Measurements from ENCODE around the gene TGFBR1.

Gene TGFBR1

DNA sequence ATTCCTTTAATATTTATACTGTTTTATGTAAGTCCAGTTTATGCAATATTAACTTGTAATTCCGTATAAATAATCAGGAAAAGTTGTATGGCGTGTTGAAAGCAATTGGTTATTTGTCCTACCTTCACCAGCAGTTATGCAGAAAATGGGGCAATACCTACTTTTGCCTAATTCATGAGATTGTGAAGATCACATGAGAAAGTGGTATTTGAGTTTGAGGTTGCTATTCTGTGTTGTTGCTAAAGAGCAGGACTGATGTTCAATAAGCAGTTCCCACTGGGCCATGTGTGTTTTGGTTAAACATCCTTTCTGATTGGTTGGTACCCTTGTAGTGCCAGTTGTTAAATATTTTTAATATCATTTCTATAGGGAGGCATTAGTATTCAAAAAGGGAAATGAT lies 3.2 kb downstream of the TGFBR1 start:
- no peak for DNase-seq

DNA sequence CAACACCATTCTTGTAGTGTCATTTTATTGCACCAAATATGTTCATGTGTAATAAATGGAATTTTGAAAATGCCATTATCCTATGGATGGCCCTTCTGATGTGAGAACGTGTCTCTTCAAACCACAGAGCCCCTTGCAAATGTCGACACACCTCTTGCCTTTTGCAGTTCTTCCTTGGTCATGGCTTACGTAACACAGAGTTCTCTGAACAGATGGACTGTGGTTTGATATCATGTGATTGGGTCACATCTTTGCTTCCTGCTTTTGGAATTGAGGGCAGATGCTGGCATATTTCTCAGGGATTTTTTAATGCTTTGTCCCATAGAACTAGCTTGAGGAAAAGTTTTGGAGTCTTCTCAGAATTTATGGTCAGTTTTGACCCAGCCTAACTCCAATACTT lies 4.6 kb downstream of the TGFBR1 start:
- DNase-seq, result no peak

DNA sequence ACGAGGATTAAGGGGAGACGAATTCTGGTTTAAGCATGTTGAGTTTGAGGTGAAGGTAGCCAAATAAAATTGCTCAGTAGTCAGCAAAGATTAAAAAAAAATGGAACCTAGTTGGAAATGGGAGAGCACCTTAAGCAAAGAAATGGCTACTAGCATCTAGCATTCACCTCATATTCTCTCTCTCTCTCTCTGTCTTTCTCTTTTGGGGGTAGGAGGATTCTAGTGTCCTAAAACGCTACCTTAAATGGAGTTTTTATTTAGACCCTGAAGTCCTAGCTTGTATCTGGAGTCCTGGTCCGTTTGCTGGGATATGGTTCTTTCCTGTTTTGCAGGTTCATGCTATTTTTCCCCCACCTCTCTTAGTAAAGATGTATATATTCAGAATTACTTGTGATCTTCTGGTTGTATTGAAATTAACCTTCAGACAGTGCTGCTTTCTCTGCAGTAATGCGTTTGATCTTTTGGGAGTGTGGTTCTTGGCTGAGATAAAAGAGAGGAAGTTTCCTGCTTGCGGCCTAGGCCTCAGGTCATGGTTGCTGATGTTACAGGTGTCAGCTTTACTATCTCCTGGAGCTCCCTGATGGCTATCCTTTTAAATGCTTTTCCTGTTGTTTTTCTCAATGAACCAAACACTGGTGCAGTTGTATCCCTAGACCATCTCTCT lies 8.0 kb downstream of the TGFBR1 start:
- no peak for DNase-seq

DNA sequence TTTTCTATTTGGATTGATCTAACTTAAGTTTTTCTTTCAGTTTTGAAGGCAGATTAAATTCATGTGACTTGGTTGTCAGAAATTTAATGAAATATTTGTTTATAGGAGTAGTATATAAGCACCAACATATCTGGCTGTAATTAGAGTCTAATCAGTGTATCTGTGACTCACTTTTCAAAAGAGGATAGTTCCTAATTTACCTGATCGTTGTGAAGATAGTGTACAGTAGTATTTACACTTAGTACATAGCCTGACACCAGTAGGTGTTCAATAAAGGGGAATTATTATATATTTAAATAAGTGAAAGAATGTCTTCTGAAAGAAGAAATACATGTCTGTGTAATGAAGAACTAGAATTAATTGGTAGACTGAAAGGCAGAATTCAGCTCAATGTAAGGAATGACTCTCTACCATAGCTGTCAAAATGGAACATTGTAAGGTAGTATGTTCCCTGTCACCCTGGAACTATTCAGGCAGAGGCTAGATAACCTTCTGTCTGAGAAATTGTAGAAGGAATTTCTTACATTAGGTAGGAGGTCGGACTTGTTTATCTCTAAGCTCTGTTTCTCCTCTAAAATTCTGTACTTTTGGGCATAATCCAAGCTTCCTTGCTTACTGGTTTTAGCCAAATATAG lies 8.6 kb downstream of the TGFBR1 start:
- no peak for DNase-seq

DNA sequence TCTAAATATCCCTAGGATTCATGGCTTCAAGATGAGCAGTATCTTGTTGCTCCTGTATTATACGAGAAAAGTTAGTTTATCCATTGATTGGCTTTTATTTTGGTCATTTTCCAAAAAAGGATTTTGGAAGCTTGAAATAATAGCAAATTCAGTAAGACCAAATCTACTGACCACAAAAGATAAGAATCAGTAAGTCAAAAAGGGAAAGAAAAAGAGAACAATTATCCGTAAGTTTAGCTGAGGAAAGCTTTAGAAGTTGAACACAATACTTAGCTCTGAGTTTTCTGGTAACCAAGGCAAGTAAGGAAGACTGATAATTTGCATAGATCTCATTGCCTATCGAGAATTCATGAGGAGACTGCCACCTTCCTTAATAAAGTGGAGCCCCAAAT lies 9.1 kb downstream of the TGFBR1 start:
- no peak for DNase-seq

DNA sequence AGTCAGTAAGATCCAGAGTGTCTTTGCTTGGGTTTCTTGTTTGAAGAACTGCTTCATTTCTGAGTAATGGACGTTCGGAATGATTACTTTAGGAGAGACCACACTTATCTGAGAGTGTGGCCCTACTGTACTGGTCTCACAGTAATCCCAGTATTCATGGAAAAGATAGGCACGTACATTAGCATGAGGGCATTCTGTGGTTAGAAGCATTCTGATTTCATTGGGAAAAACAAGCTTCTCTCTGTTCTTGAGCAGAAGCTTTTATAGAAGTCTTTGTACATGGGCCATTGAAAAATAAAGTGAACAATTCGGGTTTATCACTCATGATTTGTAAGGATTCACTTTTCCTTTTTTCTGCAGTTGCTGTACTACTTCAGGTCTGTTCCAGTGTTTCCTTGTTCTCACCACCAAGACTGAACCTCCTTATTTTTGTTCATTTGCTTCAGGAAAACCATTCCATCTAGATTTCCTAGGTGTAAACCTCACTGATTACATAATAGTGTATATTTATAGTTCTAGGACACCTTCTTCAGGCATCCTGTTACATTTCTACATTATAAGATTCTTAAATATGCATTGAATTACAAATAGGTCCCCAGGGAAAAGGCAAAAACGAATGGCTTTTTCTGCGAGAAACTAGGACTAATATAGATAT lies 10.1 kb downstream of the TGFBR1 start:
- no peak for DNase-seq

DNA sequence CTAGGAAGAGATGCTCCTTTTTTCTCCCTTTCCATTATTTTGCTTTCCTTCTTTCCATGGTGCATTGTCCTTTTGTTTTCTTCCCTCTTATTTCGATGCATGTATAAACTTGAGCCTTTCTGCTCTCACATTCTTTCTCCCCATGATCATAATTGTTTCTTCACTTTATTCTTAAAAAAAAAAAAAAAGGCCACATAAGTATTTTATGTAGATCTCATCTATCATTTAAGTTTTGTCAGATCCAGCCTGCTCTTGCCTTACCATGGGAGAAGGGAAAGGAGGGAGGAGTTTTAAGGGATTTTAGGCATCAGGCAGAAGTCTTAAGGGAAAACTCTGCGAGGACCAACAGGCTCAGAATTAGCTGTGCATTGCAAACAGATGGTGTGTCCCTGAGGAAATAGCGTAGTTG lies 11.1 kb downstream of the TGFBR1 start:
- no peak for DNase-seq

DNA sequence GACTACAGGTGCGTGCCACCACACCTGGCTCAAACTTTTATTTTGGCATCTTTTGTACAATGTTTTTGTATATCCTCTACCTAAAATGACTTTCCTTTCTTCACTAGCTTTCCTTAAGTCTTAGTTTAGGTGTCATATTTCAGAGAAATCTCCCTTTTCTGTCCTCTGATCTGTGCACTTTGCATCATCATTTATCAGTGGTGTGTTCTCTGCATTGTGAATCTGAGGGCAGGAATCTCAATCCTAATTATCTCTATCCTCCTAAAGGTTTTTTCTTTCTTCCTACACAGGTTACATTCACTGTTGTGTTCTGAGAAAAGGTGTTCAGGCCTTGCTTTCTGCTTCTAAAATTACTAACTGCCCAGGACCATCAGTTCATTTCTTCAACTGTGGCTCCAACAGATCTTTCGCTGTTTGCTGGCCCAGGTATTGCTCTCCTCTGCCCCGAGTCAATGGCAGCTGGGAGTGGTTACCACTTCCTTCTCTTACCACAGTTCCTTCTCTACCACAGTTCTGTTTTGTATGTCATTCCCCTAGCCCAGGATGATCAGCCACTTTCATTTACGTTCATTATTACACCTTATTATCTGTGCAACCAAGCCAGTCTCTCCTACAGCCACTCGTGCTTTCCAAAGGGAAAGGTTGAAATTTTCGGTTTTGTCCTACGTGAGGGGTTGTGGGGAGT lies 14.0 kb downstream of the TGFBR1 start:
- DNase-seq, result no peak

DNA sequence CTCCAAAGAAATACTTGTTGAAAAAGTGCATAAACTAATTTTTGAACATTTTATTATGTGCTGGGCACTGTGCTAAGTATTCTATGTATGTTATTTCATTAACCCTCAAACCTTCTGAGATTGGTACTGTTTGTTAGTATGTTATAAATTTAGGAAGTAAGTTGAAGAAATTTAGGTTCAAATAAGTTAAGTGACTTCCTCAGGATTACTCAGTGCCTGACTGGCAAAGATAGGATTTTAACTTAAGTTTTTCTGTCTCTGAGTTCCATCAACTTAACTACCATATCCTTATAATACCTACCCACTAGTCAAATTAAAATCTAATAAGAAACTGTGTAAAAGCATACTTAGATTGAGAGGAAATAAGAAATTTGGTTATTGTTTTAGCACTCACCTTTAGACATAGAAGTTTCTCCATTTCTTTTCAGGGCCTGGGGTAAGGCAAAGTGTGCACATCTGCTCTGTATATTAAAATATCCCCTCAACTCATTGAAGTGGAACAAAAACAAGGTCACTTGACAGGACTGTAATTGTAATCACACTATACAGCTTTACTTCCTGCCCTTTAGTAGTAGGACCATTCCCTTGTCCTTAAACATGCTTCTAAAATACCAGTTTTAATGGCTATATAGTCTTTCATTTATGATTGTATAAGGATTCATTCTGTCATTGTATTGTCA lies 15.2 kb downstream of the TGFBR1 start:
- no peak for DNase-seq

DNA sequence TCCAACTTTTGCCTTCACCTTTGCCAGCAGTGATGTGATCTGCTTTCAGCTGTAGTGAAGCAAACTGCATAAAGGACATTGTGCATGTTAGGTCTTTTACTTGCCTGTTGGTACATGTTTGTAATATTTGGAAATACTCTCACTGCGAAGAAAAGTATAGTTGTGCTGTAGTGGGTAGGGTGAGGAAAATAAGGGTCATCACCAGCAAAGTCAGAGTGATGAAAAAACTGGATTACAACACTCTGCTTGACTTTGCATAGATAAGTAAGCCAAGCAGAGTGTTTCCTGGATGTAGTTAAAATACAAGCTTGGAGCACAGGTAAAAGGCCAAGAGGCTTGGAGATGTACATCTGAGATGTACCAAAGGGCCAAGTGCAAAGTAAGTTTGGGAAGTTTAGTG lies 16.7 kb downstream of the TGFBR1 start:
- no peak for DNase-seq

DNA sequence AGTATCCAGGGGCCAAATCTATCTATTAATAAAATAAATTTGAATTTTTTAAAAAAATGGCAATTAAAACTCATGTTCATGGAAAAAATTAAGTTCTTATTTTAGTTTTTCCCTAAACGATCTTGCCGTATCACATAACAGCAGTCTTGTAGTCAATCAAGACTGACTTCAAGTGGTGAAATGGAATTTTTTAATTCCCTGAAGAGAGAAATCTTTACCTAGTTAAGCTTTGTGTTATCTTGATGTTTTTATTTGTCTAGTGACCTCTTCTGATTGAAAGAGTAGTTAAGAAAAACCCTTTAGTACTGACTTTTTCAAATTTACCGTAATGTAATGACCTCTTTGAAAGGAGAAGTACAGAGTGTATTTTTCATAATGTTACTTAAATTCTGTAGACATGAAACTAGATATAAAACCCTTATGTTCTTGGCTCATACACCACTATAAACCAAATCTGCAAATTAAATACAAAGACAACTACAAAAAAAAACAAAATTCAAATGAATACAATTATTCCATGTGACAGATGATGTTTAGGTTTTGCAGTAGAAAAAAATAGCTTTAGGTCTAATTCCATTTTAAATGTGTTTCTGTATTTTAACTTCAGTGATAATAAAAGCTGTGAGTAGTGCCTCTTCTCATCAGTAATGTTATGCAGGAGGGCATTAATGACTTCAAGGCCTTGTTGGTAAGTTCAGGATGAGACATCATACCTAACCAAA lies 19.8 kb downstream of the TGFBR1 start:
- DNase-seq, result no peak

DNA sequence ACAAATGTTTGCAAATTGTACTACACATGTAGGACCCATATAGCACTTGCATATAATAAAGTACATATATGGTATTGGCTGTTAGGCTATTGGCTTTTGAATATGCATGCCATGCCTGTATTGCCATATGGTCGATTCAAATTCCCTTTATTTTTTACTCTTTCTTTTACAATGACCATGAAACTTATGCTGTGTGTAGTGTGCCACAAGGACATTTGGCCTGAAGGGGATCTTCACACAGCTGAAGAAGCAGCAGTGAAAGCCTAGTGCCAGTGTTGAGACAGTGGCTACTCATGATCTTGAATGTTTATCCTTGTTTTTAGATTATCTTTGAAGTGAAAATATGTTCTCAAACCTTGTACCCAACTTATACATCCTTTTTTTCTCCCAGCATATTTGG lies 20.5 kb downstream of the TGFBR1 start:
- no peak for DNase-seq

DNA sequence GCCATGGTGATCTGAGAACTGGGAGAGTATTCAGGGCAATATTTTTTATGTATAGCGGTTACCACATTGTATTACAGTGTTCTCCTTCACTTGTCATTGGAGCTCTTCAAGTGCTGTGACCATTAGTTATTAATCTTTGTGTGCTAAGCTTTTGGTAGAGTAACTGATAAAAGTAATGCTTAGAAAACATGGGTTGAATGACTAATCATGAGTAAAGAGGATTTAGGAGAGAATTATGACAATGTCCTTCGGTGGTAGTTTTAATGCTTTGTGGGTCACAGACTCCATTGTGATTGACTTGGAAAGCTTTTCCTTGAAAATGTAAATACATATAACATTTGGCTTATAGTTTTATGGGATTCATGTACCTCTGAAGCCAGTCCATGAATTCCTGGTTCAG lies 21.4 kb downstream of the TGFBR1 start:
- no peak for DNase-seq

DNA sequence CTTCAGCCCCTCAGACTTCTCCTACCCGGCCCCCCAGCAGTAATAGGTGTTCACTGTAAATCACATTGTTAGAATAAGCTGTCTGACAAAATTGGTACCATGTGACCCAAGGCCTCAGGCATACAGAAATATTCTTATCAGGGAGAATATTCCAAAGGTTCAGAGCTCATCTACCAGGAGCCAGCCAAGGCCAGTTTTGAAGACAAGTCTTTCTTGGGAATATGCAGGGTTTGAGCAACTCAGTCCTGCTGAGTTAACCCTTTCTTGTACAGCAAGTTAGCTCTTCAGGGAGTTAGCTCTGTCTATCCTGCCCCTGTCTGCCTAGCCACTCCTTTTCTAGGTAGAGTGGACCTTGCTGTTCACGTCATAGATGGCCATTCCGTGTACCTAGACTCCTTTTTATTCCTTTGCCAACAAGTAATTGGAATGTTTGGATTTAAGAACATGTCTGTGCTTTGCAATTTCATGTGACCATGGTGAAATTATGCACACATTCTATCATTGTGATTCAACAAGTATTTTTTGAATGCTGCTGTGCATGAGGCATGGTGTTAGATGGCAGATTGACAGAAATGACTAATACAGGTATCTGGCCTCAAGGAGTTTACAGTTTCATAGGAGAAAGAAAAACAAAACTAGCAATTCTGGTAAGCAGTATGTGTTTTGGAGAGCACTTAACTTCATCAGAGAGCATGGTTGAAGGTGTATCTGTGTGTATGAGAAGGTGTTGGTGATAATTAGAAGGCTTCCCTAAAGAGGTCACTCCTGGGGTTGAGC lies 22.6 kb downstream of the TGFBR1 start:
- DNase-seq, result no peak

DNA sequence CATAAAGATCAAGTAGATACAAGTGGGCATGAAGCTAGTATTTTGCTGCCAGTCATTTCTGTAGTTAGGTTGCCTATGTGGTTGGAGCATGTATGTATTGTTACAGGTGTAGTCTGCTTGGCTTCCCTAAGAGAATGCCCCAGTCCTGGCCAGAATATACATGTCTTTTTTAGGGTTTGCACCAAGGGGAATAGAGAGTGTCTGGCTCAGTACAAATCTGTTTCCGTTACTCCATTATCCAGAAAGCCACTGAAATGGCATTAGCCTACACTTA lies 23.2 kb downstream of the TGFBR1 start:
- no peak for DNase-seq

DNA sequence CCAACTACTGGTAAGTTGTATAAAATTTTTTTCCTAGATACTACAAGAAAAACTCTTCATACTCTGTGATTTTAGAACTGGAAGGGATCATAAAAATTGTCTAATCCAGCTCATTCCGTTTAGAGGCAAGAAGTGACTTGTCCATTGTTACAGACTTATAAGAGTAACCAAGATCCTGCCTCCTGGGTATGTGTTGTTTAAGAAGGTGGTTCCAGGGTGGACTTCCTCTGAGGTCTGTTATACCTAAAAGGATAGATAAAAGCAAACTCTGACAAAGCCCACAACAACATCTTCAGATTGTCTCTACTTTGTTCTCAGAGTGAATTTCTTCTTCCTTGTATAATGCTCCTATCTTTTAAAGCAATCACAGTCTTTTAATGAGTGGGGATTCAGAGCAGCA lies 24.2 kb downstream of the TGFBR1 start:
- no peak for DNase-seq

DNA sequence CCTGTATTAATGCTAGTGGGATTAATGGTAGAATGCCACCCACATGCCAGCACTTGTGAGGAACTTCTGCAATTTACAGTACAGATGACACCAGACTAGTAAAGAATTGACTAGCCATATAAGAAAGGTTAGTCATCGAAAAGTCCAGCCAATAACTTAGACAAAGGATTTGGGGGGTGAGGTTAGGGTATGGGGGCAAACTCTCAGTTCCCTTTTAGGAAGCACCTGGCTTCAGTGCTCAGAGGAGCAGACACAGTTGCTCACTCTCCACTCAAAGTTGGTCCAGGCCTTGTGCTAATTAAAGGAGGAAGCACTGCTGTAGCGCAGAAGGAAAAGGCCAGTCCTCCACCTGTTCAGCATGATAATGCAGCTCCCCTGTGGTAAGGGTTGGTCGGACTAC lies 25.2 kb downstream of the TGFBR1 start:
- DNase-seq, result no peak

DNA sequence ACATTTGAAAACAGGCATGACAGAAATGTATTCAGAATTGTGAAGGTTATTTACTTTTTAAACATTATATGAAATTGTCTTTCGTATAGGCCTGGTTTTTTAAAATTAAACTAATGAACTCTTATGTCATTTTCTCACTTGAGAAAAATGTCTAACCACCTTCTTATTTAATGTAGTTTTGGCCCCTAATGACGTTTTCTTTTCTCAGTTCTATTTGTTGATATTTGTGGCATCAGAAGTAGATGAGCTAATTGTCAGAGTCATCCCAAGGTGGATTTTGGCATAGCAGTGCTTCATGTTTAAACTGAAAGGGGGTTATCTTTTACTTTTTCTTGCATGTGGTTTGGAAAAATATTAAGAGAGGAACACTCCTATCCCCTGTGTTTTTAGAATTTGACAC lies 28.2 kb downstream of the TGFBR1 start:
- no peak for DNase-seq

DNA sequence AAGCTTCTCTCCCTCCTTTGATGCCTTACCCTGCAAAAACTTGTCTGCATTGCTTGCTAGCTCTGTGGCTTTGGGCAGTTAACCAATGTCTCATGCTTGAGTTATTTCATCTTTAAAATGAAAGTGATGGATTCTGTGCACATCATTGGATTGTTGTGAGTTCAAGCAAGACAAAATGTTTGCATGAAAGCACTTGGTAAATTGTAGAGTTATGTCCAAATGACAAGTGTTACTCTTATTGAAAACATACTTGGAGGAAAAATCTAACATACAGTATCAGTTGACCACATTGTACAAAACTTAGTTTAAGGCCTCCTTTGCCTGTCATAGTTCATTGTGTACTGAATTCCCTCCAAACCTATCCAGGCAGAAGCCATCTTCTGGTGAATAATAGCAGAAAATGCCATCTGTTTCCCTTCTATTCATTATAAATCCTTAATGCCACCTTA lies 30.0 kb downstream of the TGFBR1 start:
- no peak for DNase-seq

DNA sequence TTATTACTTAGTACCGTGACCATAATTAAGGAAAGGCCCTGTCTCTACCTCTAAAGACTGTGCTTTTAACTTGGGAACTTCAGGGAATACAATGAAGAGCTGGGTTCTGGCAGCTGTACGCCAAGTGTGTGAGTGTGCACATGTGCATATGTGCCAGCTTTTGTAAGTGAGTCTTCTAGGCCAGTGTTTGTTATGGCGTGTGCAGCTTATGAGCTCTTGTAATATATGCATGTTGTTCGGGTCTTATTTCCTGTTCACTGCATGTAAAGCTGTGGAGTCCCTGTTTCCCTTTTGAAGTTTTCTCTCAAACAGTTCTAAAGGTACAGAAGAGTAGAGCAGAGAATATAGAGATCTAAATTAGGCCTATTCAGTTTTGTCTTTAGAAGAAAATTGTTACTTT lies 30.5 kb downstream of the TGFBR1 start:
- no peak for DNase-seq

DNA sequence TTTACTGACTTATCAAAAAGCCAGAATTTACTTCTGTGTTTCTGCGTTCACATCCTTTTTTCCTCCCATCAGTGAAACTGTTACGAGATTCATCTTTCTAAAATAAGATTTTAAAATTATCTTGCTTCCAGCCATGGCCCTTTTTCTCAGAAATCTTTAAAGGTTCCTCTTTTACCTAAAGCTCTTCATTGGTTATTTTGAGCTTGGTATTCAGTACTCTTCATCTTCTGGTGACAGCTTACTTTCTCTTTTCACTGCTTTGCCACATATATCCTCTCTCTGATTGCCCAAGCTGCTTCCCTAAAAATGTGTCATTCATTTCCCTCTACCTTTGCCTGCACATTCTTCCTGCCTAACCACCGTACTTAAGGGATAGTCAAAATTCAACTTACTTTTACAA lies 32.3 kb downstream of the TGFBR1 start:
- no peak for DNase-seq

DNA sequence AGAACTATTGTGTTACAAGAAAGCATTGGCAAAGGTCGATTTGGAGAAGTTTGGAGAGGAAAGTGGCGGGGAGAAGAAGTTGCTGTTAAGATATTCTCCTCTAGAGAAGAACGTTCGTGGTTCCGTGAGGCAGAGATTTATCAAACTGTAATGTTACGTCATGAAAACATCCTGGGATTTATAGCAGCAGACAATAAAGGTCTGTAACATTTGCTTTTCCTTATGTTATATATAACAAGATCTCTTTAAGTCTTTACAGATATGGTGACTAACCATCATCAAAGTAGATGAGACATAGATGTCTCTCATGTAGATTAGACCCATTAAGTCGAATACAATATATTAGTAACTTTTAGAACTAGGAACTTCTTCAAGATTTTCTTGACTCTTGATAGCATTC lies 33.0 kb downstream of the TGFBR1 start:
- no peak for DNase-seq

Measured in NCI-H2227 treated with DMSO at 0.1 percent for 48 hours (cell line).